Erythroblast (primary cell): ENCODE results near the gene CA12.

Experiments
- GATA1 ChIP-seq: IDR thresholded peaks from 2 replicates; pipeline ENCODE4 v1.6.1; 2011; ENCODE audit warnings: low read depth, mild to moderate bottlenecking, control low read depth, low read length, moderate library complexity
- POLR2A ChIP-seq: IDR thresholded peaks from 2 replicates; pipeline ENCODE4 v1.6.1; 2011; ENCODE audit warnings: mild to moderate bottlenecking, low read length

- TF ChIP-seq POLR2A (no peak), GATA1 (no peak)
Measured at GRCh38 chr15:63319065-63319464, 62.6 kb downstream of the CA12 start.
